ENCODE results near the gene ARID4B.

ARID4B gene

GRCh38 chr1:235134171-235134570, 193.8 kb downstream of the ARID4B start:
- FAIRE-seq (no peak), DNase-seq (ENCODE audit: insufficient read length, low spot score) (no peak)

- DNase-seq (ENCODE audit: insufficient read length, low spot score) (no peak), FAIRE-seq (no peak)
These were observed 194.9 kb downstream of the ARID4B start for GRCh38 chr1:235133086-235133485.

- DNase-seq (ENCODE audit: insufficient read length, low spot score) (no peak), FAIRE-seq (no peak)
These were observed 196.0 kb downstream of the ARID4B start for GRCh38 chr1:235131961-235132360.

GRCh38 chr1:235130766-235131270, 197.2 kb downstream of the ARID4B start:
- DNase-seq (ENCODE audit: insufficient read length, low spot score) (no peak), FAIRE-seq (no peak)

GRCh38 chr1:235129774-235130570, 198.0 kb downstream of the ARID4B start:
- FAIRE-seq (no peak), DNase-seq (ENCODE audit: insufficient read length, low spot score) (no peak)

- peak; percentile 90 for FAIRE-seq
- peak; percentile 98 for DNase-seq (ENCODE audit: insufficient read length, low spot score)
These were observed 199.3 kb downstream of the ARID4B start, which contains the start of gene TOMM20 for GRCh38 chr1:235128456-235129328. TSS of gene TOMM20 (minus strand) at chr1:235128837. CDS start at chr1:235128715, 122 bp downstream.

GRCh38 chr1:235127732-235128455, 200.1 kb downstream of the ARID4B start:
- FAIRE-seq (no peak), DNase-seq (ENCODE audit: insufficient read length, low spot score) (no peak)

GRCh38 chr1:235127203-235127602, 200.8 kb downstream of the ARID4B start:
- no peak for DNase-seq (ENCODE audit: insufficient read length, low spot score)
- FAIRE-seq = no peak

GRCh38 chr1:235124665-235125064, 203.3 kb downstream of the ARID4B start:
- FAIRE-seq = no peak
- no peak for DNase-seq (ENCODE audit: insufficient read length, low spot score)

GRCh38 chr1:235124111-235124510, 203.9 kb downstream of the ARID4B start:
- DNase-seq (ENCODE audit: insufficient read length, low spot score) (no peak), FAIRE-seq (no peak)

- no peak for FAIRE-seq
These were observed 205.6 kb downstream of the ARID4B start for GRCh38 chr1:235122348-235122747.

More at GRCh38 chr1:235122348-235122747, 205.6 kb downstream of the ARID4B start:
- DNase-seq (ENCODE audit: insufficient read length, low spot score) = no peak
